ENCODE measurements around the gene MAP2K6.

Gene MAP2K6

GRCh38 chr17:69486779-69487637 is 72.5 kb downstream of the MAP2K6 start:
- TF ChIP-seq L3MBTL2 (conservative IDR thresholded peaks at IDR 0.05) (no peak), FOXM1 (IDR thresholded peaks at IDR 0.05; ENCODE audit: borderline replicate concordance) (no peak), NFRKB (IDR thresholded peaks at IDR 0.05) (no peak), ARNT (IDR thresholded peaks at IDR 0.05) (no peak), FOXK2 (IDR thresholded peaks at IDR 0.05) (no peak), ZNF384 (IDR thresholded peaks at IDR 0.05) (no peak), BHLHE40 (IDR thresholded peaks at IDR 0.05; ENCODE audit: borderline replicate concordance) (no peak), LEF1 (IDR thresholded peaks at IDR 0.05; ENCODE audit: borderline replicate concordance) (no peak), SUZ12 (IDR thresholded peaks at IDR 0.05) (no peak), FOXA1 (IDR thresholded peaks at IDR 0.05) (no peak), TARDBP (IDR thresholded peaks at IDR 0.05) (no peak), SP1 (IDR thresholded peaks at IDR 0.05) (no peak), PKNOX1 (IDR thresholded peaks at IDR 0.05) (no peak), HDGF (IDR thresholded peaks at IDR 0.05; ENCODE audit: borderline replicate concordance) (no peak), ELF4 (IDR thresholded peaks at IDR 0.05) (no peak), CTBP1 (IDR thresholded peaks at IDR 0.05; ENCODE audit: borderline replicate concordance) (no peak)
- CTCF ChIA-PET, result no interaction called here
- DNase-seq (ENCODE audit: extremely low spot score), result no peak
- POLR2A ChIA-PET, result no interaction called here

- DNase-seq (ENCODE audit: extremely low spot score), result no peak
- TF ChIP-seq NFRKB (IDR thresholded peaks at IDR 0.05) (no peak), ELF4 (IDR thresholded peaks at IDR 0.05) (no peak), SP1 (IDR thresholded peaks at IDR 0.05) (no peak), HDGF (IDR thresholded peaks at IDR 0.05; ENCODE audit: borderline replicate concordance) (no peak), CTBP1 (IDR thresholded peaks at IDR 0.05; ENCODE audit: borderline replicate concordance) (no peak), ARNT (IDR thresholded peaks at IDR 0.05) (no peak), BHLHE40 (IDR thresholded peaks at IDR 0.05; ENCODE audit: borderline replicate concordance) (no peak), TARDBP (IDR thresholded peaks at IDR 0.05) (no peak), L3MBTL2 (conservative IDR thresholded peaks at IDR 0.05) (no peak), FOXA1 (IDR thresholded peaks at IDR 0.05) (no peak), FOXK2 (IDR thresholded peaks at IDR 0.05) (no peak), PKNOX1 (IDR thresholded peaks at IDR 0.05) (no peak)
- ChIA-PET POLR2A (no interaction called here), CTCF (no interaction called here)
Observed at GRCh38 chr17:69489313-69489712, 74.8 kb downstream of the MAP2K6 start.

GRCh38 chr17:69492410-69493071 is 78.0 kb downstream of the MAP2K6 start:
- CTCF ChIA-PET, result no interaction called here
- TF ChIP-seq PKNOX1 (IDR thresholded peaks at IDR 0.05) (no peak), FOXK2 (IDR thresholded peaks at IDR 0.05) (no peak), SP1 (IDR thresholded peaks at IDR 0.05) (no peak), LEF1 (IDR thresholded peaks at IDR 0.05; ENCODE audit: borderline replicate concordance) (no peak), SUZ12 (IDR thresholded peaks at IDR 0.05) (no peak), HDGF (IDR thresholded peaks at IDR 0.05; ENCODE audit: borderline replicate concordance) (no peak)
- DNase-seq (ENCODE audit: extremely low spot score), result no peak
- POLR2A ChIA-PET, result interaction anchor here (1.0 to 1.5 kb wide), 3 partner anchors 10 to 78 kb away, joined by 3 read pairs; partner anchors contain the start of gene MAP2K6

- no peak for DNase-seq (ENCODE audit: extremely low spot score)
- TF ChIP-seq SUZ12 (IDR thresholded peaks at IDR 0.05), result no peak
- no peak for TF ChIP-seq FOXA1 (IDR thresholded peaks at IDR 0.05)
- TF ChIP-seq CTBP1 (IDR thresholded peaks at IDR 0.05; ENCODE audit: borderline replicate concordance), result no peak
- no peak for TF ChIP-seq FOXK2 (IDR thresholded peaks at IDR 0.05)
- TF ChIP-seq SP1 (IDR thresholded peaks at IDR 0.05), result no peak
- no peak for TF ChIP-seq BHLHE40 (IDR thresholded peaks at IDR 0.05; ENCODE audit: borderline replicate concordance)
- CTCF ChIA-PET, result no interaction called here
- POLR2A ChIA-PET, result no interaction called here
Observed at GRCh38 chr17:69495787-69496186, 81.3 kb downstream of the MAP2K6 start.

- DNase-seq (ENCODE audit: extremely low spot score), result no peak
Observed at GRCh38 chr17:69497161-69497560, 82.7 kb downstream of the MAP2K6 start.

GRCh38 chr17:69499318-69499717 is 84.8 kb downstream of the MAP2K6 start:
- TF ChIP-seq PKNOX1 (IDR thresholded peaks at IDR 0.05), result no peak
- no peak for TF ChIP-seq SP1 (IDR thresholded peaks at IDR 0.05)
- no peak for TF ChIP-seq LEF1 (IDR thresholded peaks at IDR 0.05; ENCODE audit: borderline replicate concordance)
- no peak for TF ChIP-seq NFRKB (IDR thresholded peaks at IDR 0.05)
- CTCF ChIA-PET, result no interaction called here

More at GRCh38 chr17:69497161-69497560, 82.7 kb downstream of the MAP2K6 start:
- ChIA-PET POLR2A (no interaction called here), CTCF (no interaction called here)
- no peak for TF ChIP-seq LEF1 (IDR thresholded peaks at IDR 0.05; ENCODE audit: borderline replicate concordance)

More at GRCh38 chr17:69499318-69499717, 84.8 kb downstream of the MAP2K6 start:
- POLR2A ChIA-PET, result no interaction called here
- no peak for DNase-seq (ENCODE audit: extremely low spot score)
